Fibroblast of peridontal ligament (primary cell): ENCODE results near the gene IFNL4.
A peak's percentile ranks its signal among the peaks of the same experiment; 100 is the strongest.
"Not testable (repeated sequence)": the region's sequence is repeated elsewhere in the genome, so short reads cannot be mapped to it uniquely, and the experiment has no call there.

Experiments used
- DNase-seq: peaks from one replicate; pipeline ENCODE4 v3.0.0-alpha.2; 2010; ENCODE audit errors: extremely low read depth

The IFNL4 gene

DNA sequence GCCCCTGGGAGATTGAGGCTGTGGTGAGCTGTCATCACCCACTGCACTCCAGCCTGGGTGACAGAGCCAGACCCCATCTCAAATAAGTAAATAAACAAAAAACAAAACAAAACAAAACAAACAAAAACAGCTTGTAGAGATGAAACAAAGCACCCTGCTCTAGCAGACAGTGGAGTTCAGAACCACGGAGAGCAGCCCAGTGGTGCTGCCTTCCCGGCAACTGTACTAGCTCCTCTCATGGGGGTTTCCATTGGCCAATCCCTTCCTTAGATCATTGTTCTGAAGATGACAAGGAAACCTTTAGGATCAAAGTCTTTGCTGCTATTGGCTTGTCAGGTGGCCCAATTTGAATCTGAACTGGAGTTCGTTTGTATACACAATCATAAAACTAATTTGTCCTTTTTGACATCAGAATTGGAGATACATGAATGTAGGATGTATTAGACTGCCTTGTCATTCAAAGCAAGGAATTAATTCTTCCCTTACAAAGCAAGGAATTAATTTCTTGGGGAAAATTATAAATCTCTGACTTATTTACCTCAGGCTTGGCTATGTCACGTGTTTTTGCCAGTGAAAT, 24.9 kb downstream of the IFNL4 start:
- peak; percentile 21 for DNase-seq

- not testable (repeated sequence) for DNase-seq
Measured at GRCh38 chr19:39219108-39219507, 29.5 kb downstream of the IFNL4 start.

- DNase-seq = no peak
Measured at GRCh38 chr19:39218230-39219007, 30.2 kb downstream of the IFNL4 start.

- DNase-seq = no peak
Measured at GRCh38 chr19:39217094-39217493, 31.6 kb downstream of the IFNL4 start.

DNA sequence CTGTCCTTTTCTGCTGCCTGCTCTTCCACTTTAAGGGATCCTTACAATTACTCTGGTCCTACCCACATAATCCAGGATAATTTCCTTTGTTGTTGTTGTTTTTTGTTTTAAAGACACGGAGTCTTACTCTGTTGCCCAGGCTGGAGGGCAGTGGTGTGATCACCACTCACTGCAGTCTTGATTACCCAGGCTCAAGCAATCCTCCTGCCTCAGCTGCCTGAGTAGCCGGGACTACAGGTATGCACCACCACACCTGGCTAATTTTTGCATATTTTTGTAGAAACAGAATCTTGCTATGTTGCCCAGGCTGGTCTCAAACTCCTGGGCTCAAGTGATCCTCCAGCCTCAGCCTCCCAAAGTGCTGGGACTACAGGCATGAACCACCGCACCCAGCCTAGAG, 33.3 kb downstream of the IFNL4 start:
- DNase-seq = not testable (repeated sequence)

- DNase-seq = no peak
Measured at GRCh38 chr19:39212375-39212742, 36.3 kb downstream of the IFNL4 start.

DNA sequence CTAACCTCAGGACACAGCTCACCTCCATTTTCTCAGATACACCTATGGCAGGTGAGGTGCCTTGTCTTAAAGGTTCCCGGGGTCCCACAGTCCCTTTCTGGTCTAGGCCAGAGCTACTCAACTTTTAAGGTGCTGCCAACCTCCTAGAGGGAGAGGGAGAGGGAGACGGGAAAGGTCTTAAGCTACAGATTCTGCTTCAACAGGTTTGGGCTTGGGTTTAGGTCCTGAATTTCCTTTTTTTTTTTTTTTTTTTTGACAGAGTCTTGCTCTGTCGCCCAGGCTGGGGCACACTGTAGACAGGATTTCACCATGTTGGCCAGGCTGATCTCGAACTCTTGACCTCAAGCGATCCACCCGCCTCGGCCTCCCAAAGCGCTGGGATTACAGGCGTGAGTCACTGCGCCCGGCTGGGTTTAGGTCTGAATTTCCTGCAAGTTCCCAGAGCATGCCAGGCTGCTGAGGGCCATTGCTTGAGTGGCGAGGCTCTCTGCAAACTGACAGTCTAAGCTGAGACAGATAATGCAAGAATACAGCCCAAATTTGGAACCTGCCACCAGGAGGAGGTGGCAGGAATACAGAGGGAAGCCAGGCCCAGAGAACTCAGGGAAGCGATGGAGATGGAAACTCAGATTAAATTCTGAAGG, 36.8 kb downstream of the IFNL4 start:
- peak; percentile 7 for DNase-seq

DNA sequence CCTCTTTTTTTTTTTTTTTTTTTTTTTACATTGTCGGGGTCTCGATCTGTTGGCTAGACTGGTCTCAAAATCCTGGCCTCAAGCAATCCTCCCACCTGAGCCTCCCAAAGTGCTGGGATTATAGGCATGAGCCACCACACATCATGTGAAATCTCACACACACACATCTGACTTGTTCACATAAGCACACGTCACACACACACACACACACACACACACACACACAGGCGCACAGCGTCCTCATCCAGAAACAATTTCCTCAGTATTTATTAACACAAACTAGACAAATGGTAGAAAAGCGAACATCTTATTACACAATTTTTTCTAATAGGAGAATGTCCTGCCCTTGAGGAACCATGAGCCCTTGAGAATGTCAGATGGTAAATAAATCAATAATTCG, 39.5 kb downstream of the IFNL4 start:
- DNase-seq = no peak

DNA sequence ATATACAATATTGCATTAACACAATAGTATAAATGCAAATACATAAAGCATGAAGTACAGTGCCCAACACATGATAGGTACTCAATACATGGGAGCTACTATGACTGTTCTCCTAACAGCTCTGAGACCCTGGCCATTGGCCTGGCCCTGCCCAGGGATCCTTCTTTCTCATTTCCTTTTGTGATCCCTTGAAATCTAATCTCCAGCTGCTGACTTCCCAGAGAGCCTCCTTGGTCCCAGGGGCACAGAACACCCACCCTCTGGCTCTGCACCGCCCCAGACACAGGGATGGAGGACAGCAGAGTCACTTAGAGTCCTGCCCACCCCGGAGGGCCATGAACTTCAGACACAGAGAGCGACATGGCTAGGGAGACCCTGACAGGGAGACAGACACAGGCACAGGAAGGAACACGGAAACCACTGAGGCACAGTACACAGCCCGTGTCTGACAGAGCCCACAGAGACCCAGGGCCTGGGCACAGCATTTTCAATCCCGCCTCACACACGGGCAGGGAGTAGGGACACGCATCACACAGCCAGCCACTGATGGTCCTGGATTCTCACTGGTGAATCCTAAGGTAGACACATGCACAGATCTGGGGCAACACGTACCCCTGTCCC, 40.4 kb downstream of the IFNL4 start:
- no peak for DNase-seq

DNA sequence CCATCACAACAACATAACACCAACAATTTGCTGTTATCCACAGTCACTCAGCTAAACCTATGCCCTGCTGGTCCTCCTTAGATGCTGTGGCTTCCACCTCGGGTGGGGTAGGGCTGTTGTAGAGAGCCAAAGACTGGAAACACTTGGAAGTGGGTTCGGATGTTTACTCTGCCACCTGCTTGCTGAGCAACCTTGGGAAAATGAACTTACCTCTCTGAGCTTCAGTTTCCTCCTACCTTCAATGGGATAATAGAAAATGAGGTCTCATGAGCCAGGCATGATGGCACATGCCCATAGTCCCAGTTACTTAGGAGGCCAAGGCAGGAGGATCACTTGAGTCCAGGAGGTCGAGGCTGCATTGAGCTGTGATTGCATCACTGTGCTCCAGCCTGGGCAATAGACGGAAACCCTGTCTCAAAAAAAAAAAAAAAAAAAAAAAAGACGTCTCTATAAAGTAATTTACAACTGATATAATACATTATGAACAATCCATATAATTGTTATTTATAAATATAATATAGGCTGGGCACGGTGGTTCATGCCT, 41.3 kb downstream of the IFNL4 start:
- DNase-seq = no peak

- no peak for DNase-seq
Measured at GRCh38 chr19:39206122-39206521, 42.5 kb downstream of the IFNL4 start.

GRCh38 chr19:39205449-39205764, 43.2 kb downstream of the IFNL4 start:
- no peak for DNase-seq

DNA sequence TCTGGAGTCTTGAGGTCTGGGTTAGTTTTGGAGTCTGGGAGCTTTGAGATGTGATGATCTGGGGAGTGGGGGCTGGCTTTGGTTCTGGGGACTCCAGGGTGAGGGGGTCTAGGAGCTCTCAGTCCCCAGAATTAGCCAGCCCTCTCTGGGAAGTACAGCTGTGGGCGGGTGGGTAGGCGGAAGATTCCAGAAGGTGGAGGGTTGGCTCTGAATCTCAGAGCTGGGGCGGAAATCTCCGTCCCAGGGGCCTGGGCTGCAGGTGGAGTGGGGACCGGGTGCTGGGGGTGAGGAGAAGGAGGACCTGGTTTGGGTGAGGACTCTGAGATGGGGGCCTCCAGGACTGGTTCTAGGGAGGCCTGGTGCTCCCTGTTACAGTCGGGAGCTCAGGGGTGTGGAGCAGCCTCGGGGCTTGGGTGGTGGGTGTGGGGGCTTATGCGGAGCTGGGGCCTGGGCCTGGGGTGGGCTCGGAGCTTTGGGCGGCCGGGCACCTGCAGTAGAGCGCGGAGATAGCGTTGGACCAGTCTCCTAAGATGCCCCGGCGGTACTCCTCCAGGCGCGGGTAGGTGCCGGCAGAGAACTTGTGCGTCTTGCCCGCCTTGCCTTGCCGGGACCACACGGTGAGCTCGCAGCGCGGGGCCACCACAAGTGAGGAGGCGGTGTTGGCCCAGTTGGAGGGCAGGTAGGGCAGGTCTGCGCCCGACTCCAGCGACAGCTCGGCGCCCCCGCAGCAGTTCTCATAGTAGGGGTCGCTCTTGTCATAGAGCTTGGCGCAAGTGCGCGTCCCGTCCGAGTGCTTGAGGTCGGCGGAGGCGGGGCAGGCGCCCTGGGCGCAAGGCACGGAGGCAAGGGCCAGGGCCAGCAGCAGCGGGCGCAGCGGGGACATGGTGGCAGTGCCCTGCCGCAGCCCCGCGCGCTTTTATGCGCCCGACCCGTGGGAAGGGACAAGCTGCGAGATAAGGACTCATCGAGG, 45.0 kb downstream of the IFNL4 start, which contains the start of gene SYCN:
TSS of gene SYCN (minus strand) at position 892 of the 970 bp plus-strand sequence. CDS start at position 883, 9 bp downstream.
- no peak for DNase-seq

DNA sequence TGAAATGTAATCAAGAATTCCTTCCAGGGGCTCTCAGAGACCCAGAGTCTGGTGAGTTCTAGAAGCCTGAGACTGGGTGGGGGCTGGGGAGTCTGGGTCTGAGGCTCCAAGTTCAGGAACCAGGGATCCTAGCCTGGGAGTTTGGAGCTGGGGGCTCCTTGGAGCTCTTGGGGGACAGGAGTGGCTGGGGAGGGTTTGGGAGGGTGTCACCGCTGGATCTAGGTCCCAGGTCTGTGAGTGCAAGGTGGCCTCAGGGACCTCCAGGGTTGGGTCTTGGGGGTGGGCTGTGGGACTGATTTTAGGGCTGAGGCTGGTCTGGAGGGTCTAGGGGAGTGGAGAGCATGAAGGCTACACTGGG, 45.7 kb downstream of the IFNL4 start:
- DNase-seq = no peak

GRCh38 chr19:39200803-39201115, 47.9 kb downstream of the IFNL4 start:
- no peak for DNase-seq

- no peak for DNase-seq
Measured at GRCh38 chr19:39200066-39200802, 48.4 kb downstream of the IFNL4 start.

DNA sequence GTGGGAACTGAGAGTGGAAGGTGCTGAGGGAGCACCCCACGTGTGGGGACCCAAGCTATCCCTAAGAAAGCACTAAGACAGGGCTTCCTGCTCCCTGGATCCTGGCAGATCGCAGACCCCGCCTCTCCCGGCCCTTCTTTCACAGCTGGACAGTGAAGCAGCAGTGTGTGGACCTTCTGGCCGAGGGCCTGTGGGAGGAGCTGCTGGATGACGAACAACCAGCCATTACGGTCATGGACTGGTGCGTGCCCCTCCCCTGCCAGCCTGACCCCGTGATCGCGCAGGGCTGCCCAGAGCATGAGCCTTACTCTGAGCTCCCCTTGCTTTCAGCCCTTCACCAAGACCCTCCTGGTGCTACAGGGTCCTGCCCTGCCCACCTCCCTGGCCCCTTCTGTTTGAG, 49.6 kb downstream of the IFNL4 start:
- peak; percentile 36 for DNase-seq

DNA sequence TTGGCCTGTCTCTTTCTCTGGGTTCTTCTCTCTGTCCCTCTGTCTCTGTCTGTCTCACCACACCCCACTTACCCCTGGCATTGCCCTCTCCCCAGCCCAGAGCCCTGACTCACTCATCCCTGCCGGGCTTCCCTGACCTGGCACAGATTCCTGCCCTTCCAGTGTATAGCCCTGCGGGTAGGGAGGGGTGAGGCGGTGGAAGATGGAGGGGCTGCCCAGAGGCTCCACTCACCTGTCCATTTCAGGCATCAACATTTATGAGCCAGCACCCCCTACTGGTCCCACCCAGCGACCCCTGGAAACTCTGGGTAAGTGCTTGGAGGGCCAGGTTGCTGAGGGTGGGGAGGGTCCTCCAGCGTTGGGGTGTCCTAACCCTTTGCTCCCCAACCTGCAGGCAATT, 50.8 kb downstream of the IFNL4 start:
- no peak for DNase-seq

- DNase-seq = no peak
Measured at GRCh38 chr19:39196860-39197562, 51.6 kb downstream of the IFNL4 start, which contains the start of gene NCCRP1. Gene NCCRP1, plus strand, starts transcription at chr19:39196964. Its CDS starts 19 bp downstream, at chr19:39196983.

DNA sequence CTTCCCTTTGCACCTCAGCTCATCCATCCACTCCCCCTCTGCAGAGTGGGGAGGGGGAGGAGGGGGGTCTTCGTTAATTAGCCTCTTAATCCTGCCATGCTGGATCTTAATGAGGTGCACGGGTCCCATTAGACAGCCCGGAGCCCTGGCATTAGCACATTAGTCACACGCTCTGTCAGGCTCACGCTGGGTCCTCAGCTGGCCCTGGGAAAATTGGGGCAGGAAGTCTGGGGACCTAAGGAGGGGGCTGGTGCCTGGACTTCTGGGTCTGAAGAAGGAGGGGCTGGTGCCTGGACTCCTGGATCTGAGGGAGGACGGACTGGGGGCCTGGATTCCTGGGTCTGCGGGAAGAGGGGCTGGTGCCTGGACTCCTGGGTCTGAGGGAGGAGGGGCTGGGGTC, 52.3 kb downstream of the IFNL4 start:
- DNase-seq = no peak
